ENCODE results near the gene NSUN4.

DNA sequence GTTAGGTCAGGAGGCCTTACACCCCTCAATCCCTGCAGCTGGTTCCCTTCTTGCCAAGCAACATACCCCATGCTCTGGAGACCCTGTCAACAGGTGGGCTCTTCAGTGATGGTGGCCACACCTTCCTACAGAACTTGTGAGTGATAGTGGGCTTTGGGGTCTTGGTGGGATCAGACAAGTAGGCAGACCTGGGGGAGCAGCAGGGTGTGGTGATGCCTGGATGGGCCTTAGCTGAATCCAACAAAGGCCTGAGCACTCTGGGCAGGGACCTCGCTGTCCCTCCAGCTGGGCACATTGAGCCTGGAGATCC is 68.4 kb downstream of the NSUN4 start:
- TF ChIP-seq POLR2A (IDR thresholded peaks at IDR 0.05; ENCODE audit: low read depth, low read length), result no peak
- TF ChIP-seq TAF1 (IDR thresholded peaks at IDR 0.05; ENCODE audit: low read depth, low read length), result no peak
- TF ChIP-seq POLR2AphosphoS5 (IDR thresholded peaks at IDR 0.05; ENCODE audit: low read depth, low read length), result no peak

Data from GM12891 (cell line).